Measurements from ENCODE around the gene NCOA5.

GRCh38 chr20:46121184-46121930, 31.6 kb upstream of the NCOA5 start:
- no peak for TF ChIP-seq CTCF (optimal IDR thresholded peaks at IDR 0.05 in 1 of 3, IDR thresholded peaks at IDR 0.05 in 1 of 3, conservative IDR thresholded peaks at IDR 0.05 in 1 of 3; ENCODE audit: extremely low read depth in 1 of 3, insufficient read depth in 2 of 3, low read length in 3 of 3)
- no peak for TF ChIP-seq EZH2 (IDR thresholded peaks at IDR 0.05; ENCODE audit: low read length)
